ENCODE data around the gene LIN37.
A peak's percentile ranks its signal among the peaks of the same experiment; 100 is the strongest.

The LIN37 gene, protein sequence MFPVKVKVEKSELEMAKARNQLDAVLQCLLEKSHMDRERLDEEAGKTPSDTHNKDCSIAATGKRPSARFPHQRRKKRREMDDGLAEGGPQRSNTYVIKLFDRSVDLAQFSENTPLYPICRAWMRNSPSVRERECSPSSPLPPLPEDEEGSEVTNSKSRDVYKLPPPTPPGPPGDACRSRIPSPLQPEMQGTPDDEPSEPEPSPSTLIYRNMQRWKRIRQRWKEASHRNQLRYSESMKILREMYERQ

DNA sequence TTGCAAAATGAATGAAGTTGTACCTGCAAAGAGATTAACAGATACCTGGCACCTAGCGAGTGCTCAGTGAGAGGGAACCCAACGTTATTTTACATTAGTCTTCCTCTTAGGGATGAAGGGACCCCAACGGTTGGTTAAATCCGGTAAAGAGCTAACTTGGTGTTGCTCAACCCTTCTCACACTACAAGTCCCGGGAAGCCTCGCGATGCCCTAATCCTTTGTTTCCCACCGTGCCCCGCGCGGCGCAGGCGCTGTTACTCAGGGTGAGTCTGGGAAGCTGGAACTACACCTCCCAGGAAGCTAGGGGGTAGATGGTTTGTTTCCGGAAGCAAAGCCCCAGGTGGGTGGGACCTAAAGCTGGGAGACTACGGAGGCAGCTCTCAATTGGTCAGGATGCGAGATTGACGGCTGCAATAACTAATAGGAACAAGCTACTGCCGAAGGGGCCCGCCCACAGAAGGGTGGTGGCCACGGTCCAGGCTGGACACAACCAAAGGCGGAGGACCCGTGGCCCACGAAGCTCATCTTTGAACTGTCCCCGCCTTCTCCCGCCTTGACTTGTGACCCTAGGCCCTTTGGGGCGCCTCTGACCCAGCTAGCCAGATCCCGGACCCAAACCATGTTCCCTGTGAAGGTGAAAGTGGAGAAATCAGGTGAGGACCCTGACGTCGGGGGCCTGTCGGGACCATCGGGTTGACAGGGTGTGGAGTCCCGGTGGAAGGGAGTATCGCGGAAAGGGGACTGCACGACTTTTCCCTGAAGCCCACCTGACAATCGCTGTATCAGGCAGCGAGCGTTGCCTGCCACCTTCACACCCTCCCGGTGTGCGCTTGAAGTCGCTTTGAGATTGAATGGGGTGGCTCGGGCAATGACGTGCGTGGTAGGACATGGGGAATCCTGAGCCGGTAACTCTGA is at the start of gene LIN37:
Gene LIN37, plus strand, starts transcription at position 471 of the 915 bp plus-strand sequence. Its CDS starts 149 bp downstream, at position 620.
- TF ChIP-seq CTCF (conservative IDR thresholded peaks at IDR 0.05), result no peak
- TF ChIP-seq ZFX (IDR thresholded peaks at IDR 0.05), result no peak
- peak within 1 kb of the TSS; percentile 63 for H3K27ac ChIP-seq

- peak overlapping the region; percentile 37 for H3K27ac ChIP-seq
- TF ChIP-seq ZFX (IDR thresholded peaks at IDR 0.05) (no peak), CTCF (conservative IDR thresholded peaks at IDR 0.05) (no peak)
Measured at GRCh38 chr19:35702223-35703012, 46.0 kb upstream of the LIN37 start.

GRCh38 chr19:35703343-35703742 is 45.0 kb upstream of the LIN37 start:
- TF ChIP-seq CTCF (conservative IDR thresholded peaks at IDR 0.05) (no peak), ZFX (IDR thresholded peaks at IDR 0.05) (no peak)
- no peak overlapping the region for H3K27ac ChIP-seq

GRCh38 chr19:35704218-35704617 is 44.2 kb upstream of the LIN37 start, which contains the start of gene ZBTB32:
Gene ZBTB32, plus strand, starts transcription at chr19:35704558. Its CDS starts 10,069 bp downstream, at chr19:35714627.
- H3K27ac ChIP-seq, result no peak within 1 kb of the TSS
- TF ChIP-seq ZFX (IDR thresholded peaks at IDR 0.05) (no peak), CTCF (conservative IDR thresholded peaks at IDR 0.05) (no peak)

GRCh38 chr19:35708391-35708790 is 40.0 kb upstream of the LIN37 start:
- no peak for TF ChIP-seq ZFX (IDR thresholded peaks at IDR 0.05)
- TF ChIP-seq CTCF (conservative IDR thresholded peaks at IDR 0.05), result no peak

GRCh38 chr19:35710784-35711723 is 37.3 kb upstream of the LIN37 start:
- no peak overlapping the region for H3K27ac ChIP-seq
- no peak for TF ChIP-seq ZFX (IDR thresholded peaks at IDR 0.05)

More at GRCh38 chr19:35708391-35708790, 40.0 kb upstream of the LIN37 start:
- H3K27ac ChIP-seq, result no peak overlapping the region
